Esophagus squamous epithelium (tissue), 5 donors: ENCODE data around the gene LIM2. TPM values are rescaled to one million over a fixed set of nuclear protein-coding genes. Genes with fewer than 3 reads are reported as not detected.
"Not testable (repeated sequence)": the region's sequence is repeated elsewhere in the genome, so short reads cannot be mapped to it uniquely, and the experiment has no call there.

Experiments
- DNase-seq: peaks from one replicate; lab custom pipeline; 2025; lab: John Stamatoyannopoulos, UW
- H3K27ac ChIP-seq, 4 donors: fragments of 200-600 bp; sonication (generic); one replicate each; pipeline ENCODE4 v1.5.1; 2016 to 2019; ENCODE audit warnings: mild to moderate bottlenecking in 1 of 4
- H3K27me3 ChIP-seq, 4 donors: fragments of 200-600 bp; sonication (generic); 1 replicate in 3 of 4; 2 replicates in 1 of 4; pipeline versions ENCODE4 v1.5.1 to v1.6.0; 2017 to 2021; ENCODE audit warnings: antibody characterized with exemption in 1 of 4
- H3K36me3 ChIP-seq, 3 donors: fragments of 200-600 bp; sonication (generic); one replicate each; pipeline ENCODE4 v1.5.1; 2016 to 2019
- H3K4me1 ChIP-seq, 3 donors: fragments of 200-600 bp; sonication (generic); one replicate each; pipeline ENCODE4 v1.5.1; 2017 to 2019
- H3K4me3 ChIP-seq, 4 donors: fragments of 200-600 bp; sonication (generic); 1 replicate in 3 of 4; 2 replicates in 1 of 4; pipeline ENCODE4 v1.5.1; 2016 to 2019; ENCODE audit warnings: mild to moderate bottlenecking in 2 of 4, moderate library complexity in 1 of 4
- H3K9me3 ChIP-seq, 3 donors: fragments of 200-600 bp; sonication (generic); one replicate each; pipeline ENCODE4 v1.5.1; 2016 to 2019
- CTCF ChIP-seq, 6 experiments: fragments of 450-650 bp in 4 of 6; fragments of 200-600 bp in 2 of 6; sonication (generic) in 2 of 6; IDR thresholded peaks; one replicate each; pipeline ENCODE4 v1.5.1; 2016 to 2019; ENCODE audit warnings: antibody characterized with exemption in 6 of 6, mild to moderate bottlenecking in 4 of 6, moderate library complexity in 4 of 6
- POLR2A ChIP-seq, 4 donors: fragments of 450-650 bp; IDR thresholded peaks; one replicate each; pipeline ENCODE4 v1.6.1; 2017; ENCODE audit warnings: antibody characterized with exemption in 4 of 4, mild to moderate bottlenecking in 4 of 4, moderate library complexity in 3 of 4
- WGBS, 2 donors: methylation state at CpG; one replicate each; pipeline ENCODE4 v1.1.5; 2018; 5-methylcytosine and 5-hydroxymethylcytosine counted together
- intact Hi-C: fragments of 100-400 bp; cut with DNase I; formaldehyde crosslinking; loops from one replicate; pipeline ENCODE4 v1.15.0; 2022
- total RNA-seq, 4 donors: library from RNA; depleted of rRNA; stranded (reverse); fragments of >200 nt; gene quantifications; one replicate each; pipeline ENCODE4 v1.1.0, GENCODE V29; 2016
- donor health status: DM: yes; HTN: yes; CAD: no.

Gene LIM2
- total RNA-seq, 4 donors from 2014 or later = not detected

DNA sequence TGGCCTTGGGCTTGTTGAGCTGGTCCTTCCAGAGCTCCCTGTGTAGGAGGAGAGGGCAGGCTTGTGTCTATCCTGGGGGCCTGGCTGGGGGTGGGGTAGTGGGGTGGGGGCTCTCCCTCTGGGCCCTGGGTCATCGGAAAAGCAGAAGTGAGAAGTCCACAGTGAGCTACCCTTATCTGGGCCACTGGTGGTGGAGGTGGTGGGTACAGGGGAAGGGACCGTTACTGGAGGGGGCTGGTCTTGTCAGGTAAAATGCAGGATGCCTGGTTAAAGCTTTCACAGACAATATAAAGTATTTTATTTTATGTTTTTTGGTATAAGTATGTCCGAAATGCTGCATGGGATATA lies 30.0 kb upstream of the LIM2 start:
- Histone ChIP-seq H3K9me3 (no peaks in the 10 kb centered on the region), H3K4me1 (peaks cover 0 to 7% (median 0%) of the 10 kb centered on the region in 3 donors), H3K36me3 (no peaks in the 10 kb centered on the region), H3K27me3 (peaks cover 0 to 69% (median 0%) of the 10 kb centered on the region in 4 donors), H3K4me3 (no peak overlapping the region), H3K27ac (peak overlapping the region in 2 of 4 donors; percentile 54 to 63)
- 59 to 77% methylated on average over 2 to 3 of the region's 3 CpGs for WGBS, 2 donors
- intact Hi-C loops = no loop called here
- no peak for DNase-seq
- TF ChIP-seq POLR2A (IDR thresholded peaks at IDR 0.05) (no peak), CTCF (IDR thresholded peaks at IDR 0.05) (no peak)

- Histone ChIP-seq H3K27ac (peak within 1 kb of the TSS in 2 of 4 donors; percentile 54 to 63), H3K4me3 (peak within 1 kb of the TSS in 1 of 4 donors; percentile 39), H3K9me3 (no peaks in the 10 kb centered on the region), H3K4me1 (peaks cover 0 to 7% (median 0%) of the 10 kb centered on the region in 3 donors), H3K27me3 (peaks cover 0 to 64% (median 0%) of the 10 kb centered on the region in 4 donors), H3K36me3 (no peaks in the 10 kb centered on the region)
- 45 to 53% methylated on average over 10 to 14 of the region's 21 CpGs for WGBS, 2 donors
- TF ChIP-seq POLR2A (IDR thresholded peaks at IDR 0.05) (peak in 1 of 4 donors; percentile 24), CTCF (IDR thresholded peaks at IDR 0.05) (no peak)
- intact Hi-C loops = no loop called here
- DNase-seq = peak; percentile 38
Measured at GRCh38 chr19:51417107-51417809, 29.5 kb upstream of the LIM2 start, which contains the start of gene SIGLEC10. Gene SIGLEC10, minus strand, starts transcription at chr19:51417642. Its CDS starts 61 bp downstream, at chr19:51417581.

GRCh38 chr19:51416422-51416821 lies 28.6 kb upstream of the LIM2 start:
- 48 to 73% methylated on average over 4 to 5 of the region's 15 CpGs for WGBS, 2 donors
- intact Hi-C loops, H3K36me3 ChIP-seq, H3K9me3 ChIP-seq, DNase-seq, H3K4me1 ChIP-seq: not testable (repeated sequence)
- Histone ChIP-seq H3K27me3 (peaks cover 0 to 55% (median 0%) of the 10 kb centered on the region in 4 donors), H3K27ac (peak overlapping the region in 2 of 4 donors; percentile 29 to 52), H3K4me3 (peak overlapping the region in 1 of 4 donors; percentile 39)

DNA sequence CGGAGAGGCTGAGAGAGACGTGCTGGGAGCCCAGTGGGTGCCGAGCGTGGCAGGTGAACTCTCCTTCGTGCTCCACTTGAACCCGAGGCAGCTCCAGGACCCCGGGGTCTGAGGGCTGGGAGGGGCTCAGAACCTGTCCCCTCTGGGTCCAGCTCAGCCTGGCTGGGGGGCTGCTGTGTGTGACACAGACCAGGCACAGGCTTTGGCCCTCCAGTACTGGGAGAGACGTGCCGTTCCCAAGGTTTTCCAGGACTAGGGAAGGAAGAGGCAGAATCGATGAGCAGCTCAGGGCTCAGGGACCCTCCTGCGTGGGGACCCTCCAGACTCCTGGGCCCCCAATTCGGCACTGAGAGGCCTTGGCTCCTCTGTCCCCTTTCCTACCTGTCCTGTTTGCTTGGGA lies 27.4 kb upstream of the LIM2 start:
- intact Hi-C loops = no loop called here
- H3K4me3 ChIP-seq = no peak overlapping the region
- no peaks in the 10 kb centered on the region for H3K9me3 ChIP-seq
- no peaks in the 10 kb centered on the region for H3K36me3 ChIP-seq
- no peak for TF ChIP-seq POLR2A (IDR thresholded peaks at IDR 0.05)
- no peak for TF ChIP-seq CTCF (IDR thresholded peaks at IDR 0.05)
- 40% methylated on average over 1 of the region's 12 CpGs; no CpG with 5 or more reads in 1 of the 2 donors for WGBS, 2 donors
- no peak overlapping the region for H3K27ac ChIP-seq
- H3K27me3 ChIP-seq = peaks cover 0 to 43% (median 0%) of the 10 kb centered on the region in 4 donors
- DNase-seq = no peak
- no peaks in the 10 kb centered on the region for H3K4me1 ChIP-seq

DNA sequence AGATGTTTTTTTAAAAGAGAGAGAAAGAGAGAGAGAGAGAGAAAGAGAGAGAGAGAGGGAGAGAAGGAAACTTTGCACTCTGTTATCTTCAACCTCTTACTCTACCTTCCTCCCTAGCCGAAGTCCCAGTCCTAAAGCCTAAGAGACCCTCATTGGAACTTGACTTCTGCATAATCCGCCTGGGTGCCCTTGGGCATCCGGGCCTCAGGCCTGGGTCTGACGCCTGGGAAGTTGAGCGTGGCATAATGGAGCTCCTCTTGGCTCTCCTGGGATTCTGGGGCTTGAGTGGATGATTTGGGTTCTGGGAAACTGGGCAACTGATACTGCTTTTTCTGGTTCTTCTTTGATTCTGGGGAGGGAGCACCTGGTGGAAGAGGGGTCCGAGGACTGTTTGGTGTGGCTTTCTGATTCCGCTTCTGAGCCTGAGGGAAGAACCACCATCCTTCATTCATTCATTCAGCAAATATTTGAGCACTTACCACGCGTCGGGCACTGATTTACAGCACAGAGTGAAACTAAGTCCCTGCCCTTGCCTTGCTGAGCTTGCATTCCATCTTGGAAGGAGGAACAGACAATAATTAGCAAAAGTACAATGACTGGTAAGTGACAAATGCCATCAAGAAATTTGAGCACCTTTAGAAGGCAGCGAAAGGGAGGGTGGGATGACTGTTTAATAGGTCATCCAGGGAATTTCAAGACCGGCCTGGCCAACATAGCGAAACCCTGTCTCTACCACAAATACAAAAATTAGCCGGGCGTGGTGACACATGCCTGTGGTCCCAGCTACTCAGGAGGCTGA lies 23.4 kb upstream of the LIM2 start:
- no peak overlapping the region for H3K27ac ChIP-seq
- intact Hi-C loops = no loop called here
- no peaks in the 10 kb centered on the region for H3K9me3 ChIP-seq
- no peaks in the 10 kb centered on the region for H3K36me3 ChIP-seq
- H3K27me3 ChIP-seq = peaks cover 0 to 10% (median 0%) of the 10 kb centered on the region in 4 donors
- TF ChIP-seq CTCF (IDR thresholded peaks at IDR 0.05) (no peak), POLR2A (IDR thresholded peaks at IDR 0.05) (no peak)
- H3K4me1 ChIP-seq = no peaks in the 10 kb centered on the region
- 84 to 92% methylated on average over 14 to 15 of the region's 15 CpGs for WGBS, 2 donors
- H3K4me3 ChIP-seq = no peak overlapping the region
- no peak for DNase-seq
